Measurements from ENCODE around the gene NODAL.

DNA sequence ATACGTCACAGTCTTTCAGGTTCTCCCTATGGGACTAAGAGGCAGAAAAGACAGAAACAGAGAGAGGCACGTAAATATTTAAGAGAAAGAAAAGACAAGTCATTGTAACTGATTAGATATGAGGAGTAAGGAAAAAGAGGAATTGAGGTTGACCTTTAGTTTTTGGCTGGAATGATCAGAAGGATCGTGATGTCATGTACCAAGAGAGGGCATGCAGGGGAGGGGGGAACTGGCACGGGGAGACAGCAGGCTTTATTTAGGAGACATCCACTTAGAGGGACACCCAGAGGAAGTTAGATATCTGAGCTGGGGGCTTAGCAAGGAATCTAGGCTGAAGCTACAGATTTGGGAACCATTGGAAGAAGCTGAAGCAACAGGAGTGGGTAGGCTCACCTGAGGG lies 49.8 kb downstream of the NODAL start:
- TF ChIP-seq POLR2AphosphoS5 (IDR thresholded peaks at IDR 0.05; ENCODE audit: low read depth, low read length): no peak
- no peak for TF ChIP-seq POLR2A (IDR thresholded peaks at IDR 0.05; ENCODE audit: low read depth, low read length)
- no peak for TF ChIP-seq TAF1 (IDR thresholded peaks at IDR 0.05; ENCODE audit: borderline replicate concordance, low read depth, low read length)
